GM12891 (cell line): ENCODE results near the gene TF.

Experiments used
- DNase-seq: peaks from one replicate; pipeline ENCODE4 v3.0.0; 2011; ENCODE audit warnings: low spot score; ENCODE audit not compliant: insufficient read length
- FAIRE-seq: peaks from 2 replicates; lab custom pipeline; 2011; peaks lifted over from hg19 to GRCh38; lab: Jason Lieb, UNC
- PAX5 ChIP-seq: IDR thresholded peaks from 2 replicates; pipeline ENCODE4 v1.6.1; 2011; ENCODE audit warnings: low read length, moderate library complexity, mild to moderate bottlenecking; ENCODE audit not compliant: insufficient read depth, severe bottlenecking
- POLR2A ChIP-seq: IDR thresholded peaks from 2 replicates; pipeline ENCODE4 v1.6.1; 2011; ENCODE audit warnings: low read depth, low read length, control low read depth
- POLR2AphosphoS5 ChIP-seq: IDR thresholded peaks from 2 replicates; pipeline ENCODE4 v1.6.1; 2011; ENCODE audit warnings: low read depth, low read length, control low read depth
- POU2F2 ChIP-seq: IDR thresholded peaks from 2 replicates; pipeline ENCODE4 v1.6.1; 2011; ENCODE audit warnings: low read depth, mild to moderate bottlenecking, control low read depth, low read length, moderate library complexity
- SPI1 ChIP-seq: IDR thresholded peaks from 2 replicates; pipeline ENCODE4 v1.6.1; 2011; ENCODE audit warnings: low read depth, low read length, control low read depth
- TAF1 ChIP-seq: IDR thresholded peaks from 2 replicates; pipeline ENCODE4 v1.6.1; 2011; ENCODE audit warnings: low read depth, low read length, control low read depth

The TF gene

GRCh38 chr3:133745108-133745507, 1.1 kb upstream of the TF start:
- FAIRE-seq (no peak), DNase-seq (no peak)
- TF ChIP-seq POLR2AphosphoS5 (no peak), POU2F2 (no peak), SPI1 (no peak), PAX5 (no peak), POLR2A (no peak), TAF1 (no peak)

GRCh38 chr3:133746712-133747066, 496 bp downstream of the TF start:
- TF ChIP-seq POLR2A (no peak), POLR2AphosphoS5 (no peak), PAX5 (no peak), SPI1 (no peak), POU2F2 (no peak), TAF1 (no peak)
- no peak for FAIRE-seq
- DNase-seq, result no peak

- no peak for FAIRE-seq
- TF ChIP-seq TAF1, result no peak
- TF ChIP-seq POLR2A, result no peak
- no peak for DNase-seq
Measured at GRCh38 chr3:133747373-133747772, 1.2 kb downstream of the TF start.

GRCh38 chr3:133747907-133748639, 1.9 kb downstream of the TF start:
- TF ChIP-seq POU2F2 (no peak), TAF1 (no peak), POLR2A (no peak), POLR2AphosphoS5 (no peak), SPI1 (no peak), PAX5 (no peak)
- DNase-seq (no peak), FAIRE-seq (no peak)

GRCh38 chr3:133749427-133750258, 3.5 kb downstream of the TF start:
- DNase-seq (no peak), FAIRE-seq (no peak)
- no peak for TF ChIP-seq POU2F2
- TF ChIP-seq PAX5, result no peak
- no peak for TF ChIP-seq POLR2AphosphoS5
- no peak for TF ChIP-seq POLR2A
- TF ChIP-seq SPI1, result no peak
- TF ChIP-seq TAF1, result no peak

- no peak for FAIRE-seq
- no peak for DNase-seq
- TF ChIP-seq POU2F2, result no peak
- no peak for TF ChIP-seq SPI1
- TF ChIP-seq POLR2AphosphoS5, result no peak
- no peak for TF ChIP-seq TAF1
- no peak for TF ChIP-seq POLR2A
- no peak for TF ChIP-seq PAX5
Measured at GRCh38 chr3:133750259-133750656, 4.1 kb downstream of the TF start.

- TF ChIP-seq TAF1 (no peak), PAX5 (no peak), POU2F2 (no peak), POLR2A (no peak), POLR2AphosphoS5 (no peak), SPI1 (no peak)
- FAIRE-seq (no peak), DNase-seq (no peak)
Measured at GRCh38 chr3:133753107-133753778, 7.0 kb downstream of the TF start.

GRCh38 chr3:133753779-133754164, 7.6 kb downstream of the TF start:
- TF ChIP-seq POLR2AphosphoS5 (no peak), SPI1 (no peak), POU2F2 (no peak), PAX5 (no peak), TAF1 (no peak), POLR2A (no peak)
- no peak for DNase-seq
- FAIRE-seq, result no peak

- TF ChIP-seq PAX5, result no peak
- no peak for TF ChIP-seq SPI1
- no peak for TF ChIP-seq POU2F2
- TF ChIP-seq POLR2A, result no peak
- TF ChIP-seq POLR2AphosphoS5, result no peak
- no peak for TF ChIP-seq TAF1
- FAIRE-seq (no peak), DNase-seq (no peak)
Measured at GRCh38 chr3:133754455-133754854, 8.3 kb downstream of the TF start.
